ENCODE data around the gene G2E3.

DNA sequence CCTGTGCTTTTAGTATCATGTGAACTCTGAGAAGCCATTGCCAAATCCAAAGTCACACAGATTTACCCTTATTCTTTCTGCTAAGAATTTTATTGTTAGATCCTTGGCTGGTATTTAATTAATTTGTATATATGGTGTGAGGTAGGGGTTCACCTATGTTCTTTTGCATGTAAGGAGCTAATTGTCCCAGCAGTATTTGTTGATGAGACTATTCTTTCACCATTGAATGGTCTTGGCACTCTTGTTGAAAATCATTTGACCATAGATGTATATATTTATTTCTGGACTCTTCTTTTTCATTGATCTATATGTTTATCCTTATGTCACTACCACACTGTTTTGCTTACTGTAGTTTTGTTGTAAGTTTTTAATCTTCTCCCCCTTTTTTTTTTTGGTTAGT is 26.2 kb downstream of the G2E3 start:
- TF ChIP-seq EZH2 (IDR thresholded peaks at IDR 0.05; ENCODE audit: borderline replicate concordance, low read depth, low read length, poor library complexity, severe bottlenecking), result no peak
- TF ChIP-seq, protein P1, sequence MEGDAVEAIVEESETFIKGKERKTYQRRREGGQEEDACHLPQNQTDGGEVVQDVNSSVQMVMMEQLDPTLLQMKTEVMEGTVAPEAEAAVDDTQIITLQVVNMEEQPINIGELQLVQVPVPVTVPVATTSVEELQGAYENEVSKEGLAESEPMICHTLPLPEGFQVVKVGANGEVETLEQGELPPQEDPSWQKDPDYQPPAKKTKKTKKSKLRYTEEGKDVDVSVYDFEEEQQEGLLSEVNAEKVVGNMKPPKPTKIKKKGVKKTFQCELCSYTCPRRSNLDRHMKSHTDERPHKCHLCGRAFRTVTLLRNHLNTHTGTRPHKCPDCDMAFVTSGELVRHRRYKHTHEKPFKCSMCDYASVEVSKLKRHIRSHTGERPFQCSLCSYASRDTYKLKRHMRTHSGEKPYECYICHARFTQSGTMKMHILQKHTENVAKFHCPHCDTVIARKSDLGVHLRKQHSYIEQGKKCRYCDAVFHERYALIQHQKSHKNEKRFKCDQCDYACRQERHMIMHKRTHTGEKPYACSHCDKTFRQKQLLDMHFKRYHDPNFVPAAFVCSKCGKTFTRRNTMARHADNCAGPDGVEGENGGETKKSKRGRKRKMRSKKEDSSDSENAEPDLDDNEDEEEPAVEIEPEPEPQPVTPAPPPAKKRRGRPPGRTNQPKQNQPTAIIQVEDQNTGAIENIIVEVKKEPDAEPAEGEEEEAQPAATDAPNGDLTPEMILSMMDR (conservative IDR thresholded peaks at IDR 0.05; ENCODE audit: low read depth, low read length), result no peak
